Stomach (tissue), 4 donors: Measurements from ENCODE around the gene ZFR2.
"Not testable (repeated sequence)": the region's sequence is repeated elsewhere in the genome, so short reads cannot be mapped to it uniquely, and the experiment has no call there.

Experiments
- POLR2A ChIP-seq, 4 donors: fragments of 450-650 bp; IDR thresholded peaks; one replicate each; pipeline ENCODE4 v1.6.1; 2016; ENCODE audit warnings: antibody characterized with exemption in 4 of 4, control low read depth in 2 of 4, mild to moderate bottlenecking in 1 of 4, moderate library complexity in 1 of 4
- TF ChIP-seq, protein P1 (sequence below), 7 experiments: fragments of 450-650 bp in 4 of 7; fragments of 200-600 bp in 3 of 7; sonication (generic) in 3 of 7; IDR thresholded peaks; one replicate each; pipeline ENCODE4 v1.5.1; 2016 to 2019; ENCODE audit warnings: antibody characterized with exemption in 7 of 7, control low read depth in 2 of 7, mild to moderate bottlenecking in 1 of 7

DNA sequence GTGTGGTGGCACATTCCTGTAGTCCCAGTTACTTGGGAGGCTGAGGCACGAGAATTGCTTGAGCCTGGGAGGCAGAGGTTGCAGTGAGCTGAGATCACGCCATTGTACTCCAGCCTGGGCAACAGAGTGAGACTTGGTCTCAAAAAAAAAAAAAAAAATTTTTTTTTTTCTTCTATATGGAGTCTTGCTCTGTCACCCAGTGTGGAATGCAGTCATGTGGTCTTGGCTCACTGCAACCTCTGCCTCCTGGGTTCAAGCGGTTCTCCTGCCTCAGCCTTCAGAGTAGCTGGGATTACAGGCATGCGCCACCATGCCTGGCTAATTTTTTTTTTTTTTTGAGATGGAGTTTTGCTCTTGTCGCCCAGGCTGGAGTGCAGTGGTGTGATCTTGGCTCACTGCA is 103.1 kb downstream of the ZFR2 start:
- TF ChIP-seq, protein P1, sequence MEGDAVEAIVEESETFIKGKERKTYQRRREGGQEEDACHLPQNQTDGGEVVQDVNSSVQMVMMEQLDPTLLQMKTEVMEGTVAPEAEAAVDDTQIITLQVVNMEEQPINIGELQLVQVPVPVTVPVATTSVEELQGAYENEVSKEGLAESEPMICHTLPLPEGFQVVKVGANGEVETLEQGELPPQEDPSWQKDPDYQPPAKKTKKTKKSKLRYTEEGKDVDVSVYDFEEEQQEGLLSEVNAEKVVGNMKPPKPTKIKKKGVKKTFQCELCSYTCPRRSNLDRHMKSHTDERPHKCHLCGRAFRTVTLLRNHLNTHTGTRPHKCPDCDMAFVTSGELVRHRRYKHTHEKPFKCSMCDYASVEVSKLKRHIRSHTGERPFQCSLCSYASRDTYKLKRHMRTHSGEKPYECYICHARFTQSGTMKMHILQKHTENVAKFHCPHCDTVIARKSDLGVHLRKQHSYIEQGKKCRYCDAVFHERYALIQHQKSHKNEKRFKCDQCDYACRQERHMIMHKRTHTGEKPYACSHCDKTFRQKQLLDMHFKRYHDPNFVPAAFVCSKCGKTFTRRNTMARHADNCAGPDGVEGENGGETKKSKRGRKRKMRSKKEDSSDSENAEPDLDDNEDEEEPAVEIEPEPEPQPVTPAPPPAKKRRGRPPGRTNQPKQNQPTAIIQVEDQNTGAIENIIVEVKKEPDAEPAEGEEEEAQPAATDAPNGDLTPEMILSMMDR (IDR thresholded peaks at IDR 0.05) = not testable (repeated sequence)
- not testable (repeated sequence) for TF ChIP-seq POLR2A (IDR thresholded peaks at IDR 0.05)
